Gastroesophageal sphincter (tissue), 3 donors: Measurements from ENCODE around the gene POLR3F.

ENCODE experiments used
- EP300 ChIP-seq: sonication (generic); formaldehyde crosslinking; IDR thresholded peaks from one replicate; pipeline ENCODE4 v1.6.1; 2017; ENCODE audit warnings: antibody characterized with exemption, mild to moderate bottlenecking
- POLR2A ChIP-seq, 2 donors: fragments of 450-650 bp; IDR thresholded peaks; one replicate each; pipeline ENCODE4 v1.6.1; 2017; ENCODE audit warnings: antibody characterized with exemption in 2 of 2, mild to moderate bottlenecking in 2 of 2, moderate library complexity in 1 of 2
- POLR2AphosphoS5 ChIP-seq: sonication (generic); formaldehyde crosslinking; IDR thresholded peaks from one replicate; pipeline ENCODE4 v1.6.1; 2017; ENCODE audit warnings: antibody characterized with exemption
- TF ChIP-seq, protein P1 (sequence below), 4 experiments: fragments of 200-600 bp in 2 of 4; fragments of 450-650 bp in 2 of 4; sonication (generic) in 1 of 4; IDR thresholded peaks; one replicate each; pipeline ENCODE4 v1.5.1; 2017 to 2019; ENCODE audit warnings: antibody characterized with exemption in 4 of 4, mild to moderate bottlenecking in 2 of 4, moderate library complexity in 2 of 4

DNA sequence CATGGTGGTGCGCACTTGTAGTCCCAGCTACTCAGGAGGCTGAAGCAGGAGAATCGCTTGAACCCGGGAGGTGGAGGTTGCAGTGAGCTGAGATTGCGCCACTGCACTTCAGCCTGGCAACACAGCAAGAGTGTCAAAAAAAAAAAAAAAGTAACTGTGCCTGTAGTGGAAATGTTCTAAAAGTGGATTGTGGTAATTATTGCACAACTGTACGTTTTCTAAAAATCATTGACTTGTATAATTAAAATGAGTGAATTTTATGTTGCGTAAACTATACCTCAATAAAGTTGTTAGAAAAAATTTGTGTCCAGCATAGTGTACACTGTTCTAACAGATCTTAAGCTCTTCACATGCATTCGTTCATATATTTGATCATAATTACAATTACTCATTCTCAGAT is 46.0 kb downstream of the POLR3F start:
- TF ChIP-seq, protein P1, sequence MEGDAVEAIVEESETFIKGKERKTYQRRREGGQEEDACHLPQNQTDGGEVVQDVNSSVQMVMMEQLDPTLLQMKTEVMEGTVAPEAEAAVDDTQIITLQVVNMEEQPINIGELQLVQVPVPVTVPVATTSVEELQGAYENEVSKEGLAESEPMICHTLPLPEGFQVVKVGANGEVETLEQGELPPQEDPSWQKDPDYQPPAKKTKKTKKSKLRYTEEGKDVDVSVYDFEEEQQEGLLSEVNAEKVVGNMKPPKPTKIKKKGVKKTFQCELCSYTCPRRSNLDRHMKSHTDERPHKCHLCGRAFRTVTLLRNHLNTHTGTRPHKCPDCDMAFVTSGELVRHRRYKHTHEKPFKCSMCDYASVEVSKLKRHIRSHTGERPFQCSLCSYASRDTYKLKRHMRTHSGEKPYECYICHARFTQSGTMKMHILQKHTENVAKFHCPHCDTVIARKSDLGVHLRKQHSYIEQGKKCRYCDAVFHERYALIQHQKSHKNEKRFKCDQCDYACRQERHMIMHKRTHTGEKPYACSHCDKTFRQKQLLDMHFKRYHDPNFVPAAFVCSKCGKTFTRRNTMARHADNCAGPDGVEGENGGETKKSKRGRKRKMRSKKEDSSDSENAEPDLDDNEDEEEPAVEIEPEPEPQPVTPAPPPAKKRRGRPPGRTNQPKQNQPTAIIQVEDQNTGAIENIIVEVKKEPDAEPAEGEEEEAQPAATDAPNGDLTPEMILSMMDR (IDR thresholded peaks at IDR 0.05) = no peak
- TF ChIP-seq POLR2A (IDR thresholded peaks at IDR 0.05) (no peak), EP300 (no peak), POLR2AphosphoS5 (no peak)
